GM10266 (cell line): ENCODE data around the gene C11orf52.

Experiments
- DNase-seq: peaks from one replicate; pipeline ENCODE4 v3.0.0; 2012; ENCODE audit errors: extremely low spot score
- CTCF ChIP-seq: IDR thresholded peaks from 2 replicates; pipeline ENCODE4 v1.5.1; 2012; ENCODE audit warnings: mild to moderate bottlenecking, low read depth; ENCODE audit not compliant: control insufficient read depth, insufficient read depth; ENCODE audit errors: missing control alignments

C11orf52 gene

GRCh38 chr11:111913031-111913861 is 5.5 kb upstream of the C11orf52 start:
- TF ChIP-seq CTCF = no peak
- no peak for DNase-seq

DNA sequence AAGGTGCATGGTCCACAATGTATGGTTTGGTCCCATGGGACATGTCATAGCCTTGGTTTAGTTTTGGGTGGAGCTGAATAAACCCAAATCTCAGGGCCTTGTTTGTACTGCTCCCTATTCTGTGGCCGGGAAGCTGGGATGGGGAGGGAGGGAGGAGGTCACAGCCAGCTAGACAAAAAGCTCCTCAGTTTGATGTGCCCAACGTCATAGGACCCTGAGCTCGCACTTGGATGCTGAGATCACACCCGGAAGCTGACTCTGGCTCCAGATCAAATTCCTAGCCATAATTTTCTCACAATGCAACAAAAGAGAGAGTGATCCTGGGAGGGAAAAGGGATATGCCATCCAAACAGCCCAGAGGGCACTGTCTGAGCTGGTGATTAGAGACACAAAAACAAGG is 4.7 kb upstream of the C11orf52 start:
- no peak for TF ChIP-seq CTCF
- DNase-seq = no peak

- DNase-seq = no peak
- no peak for TF ChIP-seq CTCF
Observed at GRCh38 chr11:111916768-111917167, 1.9 kb upstream of the C11orf52 start.

- DNase-seq = no peak
- TF ChIP-seq CTCF = no peak
Observed at GRCh38 chr11:111917312-111917711, 1.4 kb upstream of the C11orf52 start.

DNA sequence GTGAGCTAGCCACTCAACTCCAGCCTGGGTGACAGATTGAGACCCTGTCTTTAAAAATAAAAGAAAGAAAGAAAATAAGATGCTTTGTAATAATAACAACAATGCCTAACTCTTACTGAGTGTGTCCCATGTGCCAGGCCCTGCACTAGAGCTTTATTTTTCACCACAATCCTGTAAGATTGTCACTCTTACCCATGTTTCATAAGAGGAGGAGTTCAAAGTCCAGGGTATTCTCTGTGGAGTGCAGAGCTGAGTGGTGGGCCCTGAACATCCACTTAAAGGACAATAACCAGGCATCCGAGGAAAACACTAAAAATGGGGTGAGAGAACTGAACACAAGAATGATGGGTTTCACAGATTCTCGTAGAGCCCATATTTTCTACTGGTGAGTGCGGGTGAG is 925 bp upstream of the C11orf52 start:
- no peak for DNase-seq
- no peak for TF ChIP-seq CTCF

DNA sequence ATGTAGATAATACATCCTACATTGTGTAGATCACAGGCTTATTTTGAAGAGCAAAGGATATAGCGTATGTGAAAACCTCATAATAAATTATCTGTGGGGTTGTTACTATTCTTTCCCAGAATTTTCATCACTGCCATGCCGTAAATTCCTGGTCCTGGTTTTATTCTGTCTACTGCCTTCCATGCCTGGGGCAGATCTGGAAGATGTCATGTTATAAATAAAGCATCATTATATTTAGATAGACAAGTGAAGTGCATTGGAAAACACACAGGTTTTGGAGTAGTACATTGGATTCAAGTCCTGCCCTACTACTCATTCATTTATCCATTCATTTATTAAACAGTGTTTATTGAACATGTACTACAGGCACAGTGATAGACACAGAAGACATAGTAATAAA is 2.2 kb downstream of the C11orf52 start:
- TF ChIP-seq CTCF = no peak
- DNase-seq = no peak

GRCh38 chr11:111921541-111922230 is 3.0 kb downstream of the C11orf52 start:
- no peak for DNase-seq

More at GRCh38 chr11:111921541-111922230, 3.0 kb downstream of the C11orf52 start:
- TF ChIP-seq CTCF = no peak
